Trophoblast cell (in vitro differentiated cells and primary cell): ENCODE measurements around the gene DLL4.

ENCODE experiments used
- DNase-seq, 2 donors: peaks; one replicate each; pipeline ENCODE4 v3.0.0-alpha.2; 2016
- H2AFZ ChIP-seq: 2 replicates; pipeline ENCODE4 v1.6.1; 2013; ENCODE audit warnings: low read length, moderate library complexity, mild to moderate bottlenecking; ENCODE audit not compliant: insufficient read depth, poor library complexity
- H2AK5ac ChIP-seq: 2 replicates; pipeline ENCODE4 v1.6.1; 2013; ENCODE audit warnings: mild to moderate bottlenecking, low read length
- H2BK120ac ChIP-seq: 2 replicates; pipeline ENCODE4 v1.6.1; 2013; ENCODE audit warnings: low read length, mild to moderate bottlenecking, moderate library complexity; ENCODE audit not compliant: insufficient read depth, poor library complexity
- H2BK12ac ChIP-seq: 2 replicates; pipeline ENCODE4 v1.6.1; 2013; ENCODE audit warnings: mild to moderate bottlenecking, low read length, moderate library complexity
- H2BK5ac ChIP-seq: 2 replicates; pipeline ENCODE4 v1.6.1; 2013; ENCODE audit warnings: low read length, low read depth, moderate library complexity, mild to moderate bottlenecking; ENCODE audit not compliant: poor library complexity
- H3K14ac ChIP-seq: 2 replicates; pipeline ENCODE4 v1.6.1; 2013; ENCODE audit warnings: mild to moderate bottlenecking, low read length
- H3K18ac ChIP-seq: 2 replicates; pipeline ENCODE4 v1.6.1; 2013; ENCODE audit warnings: mild to moderate bottlenecking, low read length
- H3K23ac ChIP-seq: 2 replicates; pipeline ENCODE4 v1.6.1; 2013; ENCODE audit warnings: low read length
- H3K27ac ChIP-seq: 2 replicates; pipeline ENCODE4 v1.5.1; 2013; ENCODE audit warnings: low read depth, mild to moderate bottlenecking, inconsistent platforms, low read length, moderate library complexity
- H3K27me3 ChIP-seq: 2 replicates; pipeline ENCODE4 v1.6.1; 2013; ENCODE audit warnings: inconsistent platforms, mild to moderate bottlenecking, low read length, moderate library complexity; ENCODE audit not compliant: insufficient read depth
- H3K36me3 ChIP-seq, 2 experiments: 1 replicate in 1 of 2; 2 replicates in 1 of 2; pipeline ENCODE4 v1.6.1; 2013; ENCODE audit warnings: low read length in 2 of 2, mild to moderate bottlenecking in 2 of 2, moderate library complexity in 1 of 2; ENCODE audit not compliant: insufficient read depth in 2 of 2, control insufficient read depth in 1 of 2
- H3K4ac ChIP-seq: 2 replicates; pipeline ENCODE4 v1.6.1; 2013; ENCODE audit warnings: low read depth, mild to moderate bottlenecking, low read length, moderate library complexity
- H3K4me1 ChIP-seq, 2 experiments: 1 replicate in 1 of 2; 2 replicates in 1 of 2; pipeline ENCODE4 v1.6.1; 2013; ENCODE audit warnings: low read length in 2 of 2, mild to moderate bottlenecking in 2 of 2, moderate library complexity in 1 of 2; ENCODE audit not compliant: insufficient read depth in 2 of 2, control insufficient read depth in 1 of 2
- H3K4me2 ChIP-seq: 2 replicates; pipeline ENCODE4 v1.6.1; 2013; ENCODE audit warnings: inconsistent platforms, mild to moderate bottlenecking, low read length, moderate library complexity
- H3K4me3 ChIP-seq: 2 replicates; pipeline ENCODE4 v1.5.1; 2013; ENCODE audit warnings: mild to moderate bottlenecking, low read depth, low read length, inconsistent platforms
- H3K79me1 ChIP-seq: one replicate; pipeline ENCODE4 v1.6.1; 2013; ENCODE audit warnings: low read length
- H3K79me2 ChIP-seq: 2 replicates; pipeline ENCODE4 v1.6.1; 2013; ENCODE audit warnings: low read length, mild to moderate bottlenecking; ENCODE audit not compliant: control insufficient read depth, insufficient read depth, poor library complexity
- H3K9ac ChIP-seq: 2 replicates; pipeline ENCODE4 v1.6.1; 2013; ENCODE audit warnings: mild to moderate bottlenecking, low read length
- H3K9me3 ChIP-seq: 2 replicates; pipeline ENCODE4 v1.6.1; 2013; ENCODE audit warnings: low read depth, mild to moderate bottlenecking, control low read depth, inconsistent platforms, low read length; ENCODE audit not compliant: insufficient read depth
- H4K12ac ChIP-seq: 2 replicates; pipeline ENCODE4 v1.6.1; 2013; ENCODE audit warnings: low read depth, mild to moderate bottlenecking, low read length, moderate library complexity
- H4K8ac ChIP-seq: 2 replicates; pipeline ENCODE4 v1.6.1; 2013; ENCODE audit warnings: low read depth, mild to moderate bottlenecking, low read length, moderate library complexity
- H4K91ac ChIP-seq: one replicate; pipeline ENCODE4 v1.6.1; 2013; ENCODE audit warnings: low read depth, mild to moderate bottlenecking, low read length, moderate library complexity
- WGBS: extraction: QIAGEN DNeasy Blood & Tissue Kit; methylation state at CpG from one replicate; pipeline ENCODE4 v1.1.7; 2013; ENCODE audit warnings: missing lambda C conversion rate; ENCODE audit not compliant: insufficient read length, insufficient coverage; ENCODE audit errors: extremely low coverage; 5-methylcytosine and 5-hydroxymethylcytosine counted together

Gene DLL4

GRCh38 chr15:40969363-40969762 is 40.2 kb downstream of the DLL4 start:
- H3K9ac ChIP-seq, result no peak overlapping the region
- H3K4ac ChIP-seq, result no peak overlapping the region
- no peaks in the 10 kb centered on the region for H3K79me1 ChIP-seq
- H3K36me3 ChIP-seq, result no peaks in the 10 kb centered on the region
- H3K9me3 ChIP-seq, result no peaks in the 10 kb centered on the region
- no CpG with 5 or more reads among the region's 8 CpGs for WGBS
- no peaks in the 10 kb centered on the region for H3K79me2 ChIP-seq
- H3K27me3 ChIP-seq, result no peaks in the 10 kb centered on the region
- H2AK5ac ChIP-seq, result no peak overlapping the region
- H4K12ac ChIP-seq, result no peak overlapping the region
- H3K27ac ChIP-seq, result no peak overlapping the region
- H2BK120ac ChIP-seq, result no peak overlapping the region
- H3K4me2 ChIP-seq, result no peak overlapping the region
- no peak overlapping the region for H2AFZ ChIP-seq
- no peak overlapping the region for H3K14ac ChIP-seq
- H2BK12ac ChIP-seq, result no peak overlapping the region
- H2BK5ac ChIP-seq, result no peak overlapping the region
- H4K91ac ChIP-seq, result no peak overlapping the region
- no peak overlapping the region for H3K18ac ChIP-seq
- no peak overlapping the region for H4K8ac ChIP-seq
- peaks cover 5% of the 10 kb centered on the region in 2 experiments for H3K4me1 ChIP-seq
- no peak overlapping the region for H3K4me3 ChIP-seq
- no peak overlapping the region for H3K23ac ChIP-seq
- no peak for DNase-seq

GRCh38 chr15:40974879-40975278 is 45.7 kb downstream of the DLL4 start:
- Histone ChIP-seq H3K27ac (no peak overlapping the region), H4K91ac (no peak overlapping the region), H3K27me3 (no peaks in the 10 kb centered on the region), H2BK12ac (no peak overlapping the region), H4K8ac (no peak overlapping the region), H3K4me1 (no peaks in the 10 kb centered on the region), H2BK120ac (no peak overlapping the region), H3K14ac (no peak overlapping the region), H3K23ac (no peak overlapping the region), H4K12ac (no peak overlapping the region), H2AFZ (no peak overlapping the region), H3K9ac (no peak overlapping the region), H3K9me3 (peaks cover 2% of the 10 kb centered on the region), H3K79me2 (no peaks in the 10 kb centered on the region), H3K79me1 (no peaks in the 10 kb centered on the region), H3K4ac (no peak overlapping the region), H3K18ac (no peak overlapping the region), H3K4me2 (no peak overlapping the region), H2BK5ac (no peak overlapping the region), H3K36me3 (peaks cover 27 to 36% of the 10 kb centered on the region in 2 experiments), H2AK5ac (no peak overlapping the region), H3K4me3 (no peak overlapping the region)
- WGBS, result no CpG with 5 or more reads among the region's 4 CpGs
- peak in 1 of 2 donors; percentile 61 for DNase-seq

DNA sequence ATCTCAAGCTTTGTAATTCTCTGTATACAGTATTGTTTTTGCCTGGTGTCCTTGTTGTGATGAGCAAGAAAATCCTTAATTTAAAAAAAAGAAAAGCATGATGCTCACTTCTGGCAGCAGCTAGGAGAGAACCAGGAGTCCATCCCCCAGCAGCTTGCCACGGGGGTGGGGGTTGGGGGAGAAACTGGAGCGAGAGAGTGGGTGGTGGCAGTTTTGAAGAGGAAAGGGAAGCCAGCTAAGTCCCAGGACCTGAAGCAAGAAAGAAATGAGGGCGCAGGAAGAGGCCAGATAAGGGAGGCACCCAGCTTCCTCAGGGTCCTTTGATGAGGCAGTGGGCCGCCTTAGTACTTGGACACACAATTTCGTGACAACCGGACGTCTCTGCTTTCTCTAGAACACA is 47.7 kb downstream of the DLL4 start:
- Histone ChIP-seq H3K36me3 (peaks cover 37 to 52% of the 10 kb centered on the region in 2 experiments), H2BK5ac (no peak overlapping the region), H2BK12ac (no peak overlapping the region), H3K79me1 (no peaks in the 10 kb centered on the region), H2BK120ac (no peak overlapping the region), H3K27ac (no peak overlapping the region), H3K9me3 (peaks cover 2% of the 10 kb centered on the region), H3K4me2 (no peak overlapping the region), H4K8ac (no peak overlapping the region), H2AFZ (no peak overlapping the region), H3K9ac (no peak overlapping the region), H2AK5ac (no peak overlapping the region), H4K12ac (no peak overlapping the region), H3K18ac (no peak overlapping the region), H3K14ac (no peak overlapping the region), H3K23ac (no peak overlapping the region), H4K91ac (no peak overlapping the region), H3K27me3 (no peaks in the 10 kb centered on the region), H3K79me2 (no peaks in the 10 kb centered on the region), H3K4ac (no peak overlapping the region), H3K4me1 (no peaks in the 10 kb centered on the region), H3K4me3 (no peak overlapping the region)
- DNase-seq, result no peak
- no CpG with 5 or more reads among the region's 7 CpGs for WGBS

GRCh38 chr15:40978141-40978540 is 49.0 kb downstream of the DLL4 start:
- H2AK5ac ChIP-seq, result no peak overlapping the region
- H3K79me1 ChIP-seq, result no peaks in the 10 kb centered on the region
- no peak overlapping the region for H3K4ac ChIP-seq
- H3K79me2 ChIP-seq, result no peaks in the 10 kb centered on the region
- no peaks in the 10 kb centered on the region for H3K27me3 ChIP-seq
- no CpG with 5 or more reads among the region's 2 CpGs for WGBS
- no peak overlapping the region for H3K14ac ChIP-seq
- no peak overlapping the region for H3K27ac ChIP-seq
- H4K12ac ChIP-seq, result no peak overlapping the region
- H2BK12ac ChIP-seq, result no peak overlapping the region
- no peak overlapping the region for H3K23ac ChIP-seq
- peaks cover 45 to 62% of the 10 kb centered on the region in 2 experiments for H3K36me3 ChIP-seq
- H3K4me2 ChIP-seq, result no peak overlapping the region
- H4K8ac ChIP-seq, result no peak overlapping the region
- no peak overlapping the region for H2BK120ac ChIP-seq
- no peak for DNase-seq
- no peak overlapping the region for H4K91ac ChIP-seq
- peak overlapping the region; percentile 26 for H3K9ac ChIP-seq
- H2AFZ ChIP-seq, result no peak overlapping the region
- no peak overlapping the region for H2BK5ac ChIP-seq
- H3K18ac ChIP-seq, result no peak overlapping the region
- H3K9me3 ChIP-seq, result peaks cover 2% of the 10 kb centered on the region
- no peaks in the 10 kb centered on the region for H3K4me1 ChIP-seq
- H3K4me3 ChIP-seq, result no peak overlapping the region
